Ramos (cell line): ENCODE measurements around the gene SCYGR5.
"Not testable (repeated sequence)": the region's sequence is repeated elsewhere in the genome, so short reads cannot be mapped to it uniquely, and the experiment has no call there.

Experiments used
- in situ Hi-C: fragments of 300-500 bp; cut with MboI; formaldehyde crosslinking; loops from one replicate; pipeline ENCODE4 v1.14.3; 2022; ENCODE audit warnings: low sequenced_read_pairs; ENCODE audit not compliant: unreplicated experiment

The SCYGR5 gene, protein sequence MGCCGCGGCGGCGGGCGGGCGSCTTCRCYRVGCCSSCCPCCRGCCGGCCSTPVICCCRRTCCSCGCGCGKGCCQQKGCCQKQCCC

DNA sequence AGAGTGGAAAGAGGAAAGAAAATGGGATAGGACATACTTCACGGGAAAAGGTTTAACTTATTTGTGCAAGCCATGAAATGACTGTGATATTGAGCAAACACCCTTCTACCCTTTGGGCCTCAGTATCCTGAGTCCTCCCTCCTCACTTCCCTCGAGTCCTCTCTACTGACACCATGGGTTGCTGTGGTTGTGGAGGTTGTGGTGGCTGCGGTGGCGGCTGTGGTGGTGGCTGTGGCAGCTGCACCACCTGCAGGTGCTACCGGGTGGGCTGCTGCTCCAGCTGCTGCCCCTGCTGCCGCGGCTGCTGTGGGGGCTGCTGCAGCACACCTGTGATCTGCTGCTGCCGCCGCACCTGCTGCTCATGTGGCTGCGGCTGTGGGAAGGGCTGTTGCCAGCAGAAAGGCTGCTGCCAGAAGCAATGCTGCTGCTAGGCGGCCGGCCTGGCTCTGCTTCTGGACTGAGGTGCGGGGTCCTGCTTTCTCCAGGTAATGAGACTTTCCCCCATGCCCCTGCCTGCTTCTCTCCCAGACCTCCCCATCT, at the start of gene SCYGR5:
Gene SCYGR5, plus strand, starts transcription at position 174 of the 540 bp plus-strand sequence. Its CDS starts 0 bp downstream, at position 174.
- in situ Hi-C loops = not testable (repeated sequence)

DNA sequence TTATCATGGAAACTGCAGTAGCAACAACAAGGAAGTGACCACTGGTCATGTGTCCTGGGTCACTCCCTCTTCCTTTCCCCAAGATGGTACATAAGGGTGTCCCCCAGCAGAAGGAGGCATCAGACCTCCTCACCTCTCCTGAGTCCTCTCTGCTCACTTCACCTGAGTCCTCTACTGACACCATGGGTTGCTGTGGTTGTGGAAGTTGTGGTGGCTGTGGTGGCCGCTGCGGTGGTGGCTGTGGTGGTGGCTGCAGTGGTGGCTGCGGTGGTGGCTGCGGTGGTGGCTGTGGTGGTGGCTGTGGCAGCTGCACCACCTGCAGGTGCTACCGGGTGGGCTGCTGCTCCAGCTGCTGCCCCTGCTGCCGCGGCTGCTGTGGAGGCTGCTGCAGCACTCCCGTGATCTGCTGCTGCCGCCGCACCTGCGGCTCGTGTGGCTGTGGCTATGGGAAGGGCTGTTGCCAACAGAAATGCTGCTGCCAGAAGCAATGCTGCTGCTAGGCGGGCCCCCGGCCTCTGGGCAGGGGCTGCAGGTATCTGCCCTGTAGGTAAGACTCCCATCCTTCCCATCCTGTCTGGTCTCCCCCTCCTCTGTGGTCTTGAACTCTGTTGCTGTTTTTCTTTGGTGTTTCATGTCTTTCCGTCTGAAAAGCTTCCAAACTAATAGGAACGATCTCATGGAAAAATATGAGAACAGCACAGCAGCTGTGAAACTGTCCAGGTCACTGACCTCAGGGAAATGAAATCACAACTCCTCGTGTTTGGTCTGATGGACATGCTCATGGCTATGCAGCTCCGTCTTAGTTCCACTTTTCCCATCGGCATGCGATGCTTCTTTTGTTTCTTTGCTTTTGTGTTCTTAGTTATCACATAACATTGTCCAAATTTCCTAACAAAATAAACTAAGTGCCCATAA, 49.0 kb upstream of the SCYGR5 start, which contains the start of gene SCYGR4:
Gene SCYGR4, plus strand, starts transcription at position 183 of the 915 bp plus-strand sequence. Its CDS starts 0 bp downstream, at position 183.
- in situ Hi-C loops = no loop called here

DNA sequence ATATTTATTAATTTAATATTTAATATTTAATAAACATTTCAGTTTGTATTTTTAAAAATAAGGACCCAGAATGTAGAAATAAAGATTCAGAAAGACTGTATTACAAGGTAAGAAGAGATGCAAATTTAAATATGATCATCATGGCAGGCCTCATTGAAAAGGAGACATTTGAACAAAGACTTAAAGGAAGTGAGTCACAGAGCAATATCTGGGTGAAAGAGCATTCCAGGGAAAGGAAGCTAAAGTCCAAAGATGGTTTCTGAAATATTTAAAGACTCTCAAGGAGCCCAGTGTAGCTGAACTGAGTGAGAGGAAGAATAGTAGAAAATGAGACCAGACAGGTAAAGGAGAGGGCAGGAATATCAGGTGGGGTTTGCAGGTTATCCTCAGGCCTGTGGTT, 43.4 kb upstream of the SCYGR5 start:
- in situ Hi-C loops = no loop called here

DNA sequence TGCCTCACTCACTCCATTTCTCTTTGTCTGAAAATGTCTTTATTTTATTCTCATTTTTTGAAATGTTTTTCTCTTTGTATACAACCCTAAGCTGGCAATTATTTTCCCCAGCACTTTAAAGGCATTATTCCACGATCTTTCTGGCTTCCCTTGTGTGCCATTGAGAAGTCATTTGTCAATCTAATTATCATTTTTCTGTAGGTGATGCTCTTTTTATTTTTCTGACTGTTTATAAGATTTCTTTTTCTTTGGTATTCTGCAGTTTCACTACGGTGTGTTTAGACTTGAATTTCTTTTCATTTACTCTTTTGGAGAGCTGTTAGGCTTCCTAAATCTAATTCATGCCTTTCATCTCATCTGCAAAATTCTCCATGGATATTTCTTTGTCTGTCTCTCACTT, 41.2 kb upstream of the SCYGR5 start:
- in situ Hi-C loops = no loop called here

DNA sequence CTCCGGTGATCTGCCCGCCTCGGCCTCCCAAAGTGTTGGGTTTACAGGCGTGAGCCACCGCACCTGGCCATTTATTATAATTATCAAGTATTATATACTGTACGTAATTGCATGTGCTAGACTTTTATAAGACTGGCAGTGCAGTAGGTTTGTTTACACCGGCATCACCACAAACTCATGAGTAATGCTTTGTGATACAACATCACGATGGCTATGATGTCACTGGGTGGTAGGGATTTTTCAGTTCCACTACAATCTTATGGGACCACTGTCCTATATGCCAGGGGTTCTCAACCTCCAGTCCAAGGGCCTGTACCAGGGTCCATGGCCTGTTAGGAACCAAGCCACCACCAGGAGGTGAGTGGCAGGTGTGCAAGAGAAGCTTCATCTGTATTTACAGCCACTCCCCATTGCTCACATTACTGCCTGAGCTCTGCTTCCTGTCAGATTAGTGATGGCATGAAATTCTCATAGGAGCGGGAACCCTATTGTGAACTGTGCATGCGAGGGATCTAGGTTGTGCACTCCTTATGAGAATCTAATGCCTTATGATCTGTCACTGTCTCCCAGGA, 39.9 kb upstream of the SCYGR5 start:
- in situ Hi-C loops = no loop called here

DNA sequence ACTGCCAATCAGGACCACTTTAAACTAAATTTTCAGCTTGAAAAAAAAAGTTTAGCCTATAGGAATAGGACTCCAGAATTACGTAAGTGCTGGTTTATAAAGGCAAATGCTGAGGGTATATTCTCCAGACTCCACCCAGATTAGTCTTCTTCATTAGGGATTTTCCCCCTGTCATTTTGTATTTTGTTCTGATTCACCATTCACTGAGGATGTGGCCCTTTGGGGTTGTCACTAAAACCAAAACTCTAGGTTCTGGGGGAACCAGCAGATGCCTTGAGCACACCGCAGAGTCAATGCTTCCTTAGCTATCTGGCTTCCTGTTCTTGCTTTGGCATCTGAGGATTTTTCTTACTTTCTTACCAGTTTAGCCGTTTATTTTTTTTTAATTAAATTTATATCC, 38.8 kb upstream of the SCYGR5 start:
- in situ Hi-C loops = no loop called here

DNA sequence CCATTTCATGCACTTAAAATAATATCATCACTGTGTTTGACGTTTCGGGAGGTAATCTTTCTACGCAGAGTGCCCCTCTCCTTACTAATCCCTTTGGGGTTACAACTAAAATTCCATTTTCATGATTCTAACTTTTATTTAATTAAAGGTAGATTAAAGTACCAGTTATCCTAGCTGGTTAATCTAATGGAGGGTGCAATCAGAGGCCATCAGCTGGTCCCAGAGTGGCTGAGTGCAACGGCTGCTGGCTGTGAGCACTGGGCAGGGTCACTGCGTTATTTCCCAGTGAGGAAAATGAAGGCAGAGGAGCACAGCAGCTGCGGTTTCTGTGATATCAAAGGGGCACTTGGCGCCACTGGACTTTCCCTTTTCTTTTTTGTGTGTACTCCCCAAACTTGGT, 37.2 kb upstream of the SCYGR5 start:
- in situ Hi-C loops = no loop called here

DNA sequence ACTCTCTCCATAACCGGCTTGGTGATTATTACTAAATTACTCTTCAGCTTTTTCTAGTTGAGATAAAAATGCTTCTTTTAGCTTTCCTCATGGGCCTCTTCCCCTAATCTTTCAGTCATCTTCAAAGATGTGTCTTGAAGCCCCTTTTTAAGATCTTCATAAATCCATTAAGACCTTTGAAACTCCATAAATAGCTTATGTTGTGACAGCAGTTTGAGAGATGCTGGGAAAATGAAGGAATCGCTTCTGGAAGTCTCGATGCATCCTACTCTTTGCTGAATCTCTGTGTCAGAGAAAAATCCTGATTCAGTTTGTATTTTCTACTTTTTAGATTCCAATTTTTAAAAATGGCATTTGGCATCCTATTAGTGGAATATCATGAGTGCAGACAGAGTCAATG, 36.3 kb upstream of the SCYGR5 start:
- in situ Hi-C loops = no loop called here

DNA sequence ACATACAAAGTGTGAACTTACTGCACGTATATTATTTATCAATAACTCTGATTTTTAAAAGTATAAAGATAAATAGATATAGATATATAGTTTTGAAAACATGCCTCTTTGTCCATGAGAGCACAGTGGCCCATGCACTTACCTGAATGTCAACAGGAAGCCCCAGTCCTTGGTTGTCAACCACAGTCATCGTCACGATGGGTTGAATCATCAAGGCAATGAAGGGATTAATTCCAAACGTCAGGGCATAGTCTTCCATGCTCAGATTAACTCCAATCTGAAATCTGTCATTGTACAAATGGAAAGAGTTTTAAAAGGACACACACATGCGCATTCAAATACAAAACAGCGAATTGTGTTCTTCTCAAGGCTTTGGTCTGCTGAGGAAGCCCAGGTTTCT, 33.8 kb upstream of the SCYGR5 start:
- in situ Hi-C loops = no loop called here

DNA sequence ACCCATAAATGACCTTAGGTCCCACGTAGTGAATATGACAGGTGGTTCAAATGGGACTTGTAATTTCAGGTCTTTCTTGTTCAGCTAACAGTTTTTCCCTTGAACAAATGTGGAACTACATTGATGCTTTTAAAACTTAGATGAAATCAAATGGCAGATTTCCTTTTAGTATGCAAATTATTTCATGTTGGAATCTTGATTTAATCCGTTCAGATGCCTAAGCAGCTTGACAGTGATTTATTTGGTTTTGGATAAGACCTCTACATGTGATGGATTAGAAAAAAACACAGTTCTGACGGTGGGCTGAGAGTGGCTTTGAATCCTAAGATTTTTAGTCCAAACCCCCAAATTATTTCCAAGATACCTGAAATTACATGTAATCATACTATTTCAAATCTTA, 32.4 kb upstream of the SCYGR5 start:
- in situ Hi-C loops = no loop called here

DNA sequence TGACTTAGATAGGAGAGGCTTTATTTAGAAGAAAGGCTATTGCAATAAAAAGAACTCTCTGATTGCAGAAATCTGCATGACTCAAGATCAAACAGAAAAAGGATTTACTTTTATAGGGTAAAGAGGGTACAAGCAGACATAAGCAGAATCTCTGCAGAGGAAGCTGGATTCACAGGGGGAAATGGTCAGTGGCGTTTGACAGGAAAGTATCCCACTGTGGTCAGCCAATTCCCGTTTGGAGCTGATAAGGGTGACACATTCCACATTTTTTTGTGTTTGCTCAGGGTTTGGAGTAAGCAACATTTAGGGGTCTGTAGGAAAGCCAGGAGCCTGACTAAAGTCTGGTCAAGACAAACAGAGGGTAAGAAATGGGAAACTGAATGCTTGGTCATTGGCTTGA, 23.9 kb upstream of the SCYGR5 start:
- in situ Hi-C loops = no loop called here

DNA sequence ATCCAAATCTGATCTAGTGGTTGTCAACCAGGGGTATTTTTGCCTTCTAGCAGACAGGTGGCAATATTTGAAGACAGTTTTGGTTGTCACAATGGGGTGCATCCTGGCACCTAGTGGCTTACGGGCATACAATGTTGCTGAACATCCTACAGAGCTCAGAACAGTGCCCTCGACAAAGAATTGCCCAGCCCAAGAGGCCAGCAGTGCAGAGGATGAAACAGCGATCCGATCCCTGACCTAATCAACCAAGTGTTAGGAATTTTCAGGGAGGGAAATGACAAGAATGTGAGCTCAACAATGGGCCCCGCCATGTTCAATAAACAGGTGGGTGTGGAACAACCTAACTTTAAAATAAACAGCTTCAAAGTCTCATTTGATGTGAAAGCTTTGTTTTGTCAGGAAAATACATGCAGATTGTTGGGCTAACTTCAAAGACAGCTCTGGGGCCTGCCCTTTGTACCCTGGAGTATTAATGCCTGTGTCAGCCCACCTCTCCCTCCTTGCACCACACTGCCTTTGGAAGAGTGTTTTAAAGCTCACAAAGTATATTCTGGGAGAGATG, 22.5 kb upstream of the SCYGR5 start:
- in situ Hi-C loops = no loop called here

DNA sequence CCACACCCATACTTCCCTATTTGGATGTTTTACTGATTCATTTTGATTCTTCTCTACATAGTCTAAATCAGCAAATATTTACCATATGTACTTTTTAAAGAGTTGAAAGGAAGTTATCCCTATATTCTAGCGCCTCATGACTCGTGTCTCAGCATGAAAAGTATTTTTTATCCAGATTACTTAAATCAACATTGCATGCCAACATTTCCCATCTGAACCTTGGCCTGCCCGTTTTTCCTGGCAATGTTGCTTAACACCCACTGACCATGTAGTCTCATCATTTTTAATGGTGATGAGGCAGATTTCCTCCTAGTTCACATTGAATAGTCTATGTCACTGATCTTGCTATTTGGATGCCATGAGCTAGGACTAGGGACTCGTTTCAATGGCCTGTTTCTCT, 13.2 kb upstream of the SCYGR5 start:
- in situ Hi-C loops = no loop called here

DNA sequence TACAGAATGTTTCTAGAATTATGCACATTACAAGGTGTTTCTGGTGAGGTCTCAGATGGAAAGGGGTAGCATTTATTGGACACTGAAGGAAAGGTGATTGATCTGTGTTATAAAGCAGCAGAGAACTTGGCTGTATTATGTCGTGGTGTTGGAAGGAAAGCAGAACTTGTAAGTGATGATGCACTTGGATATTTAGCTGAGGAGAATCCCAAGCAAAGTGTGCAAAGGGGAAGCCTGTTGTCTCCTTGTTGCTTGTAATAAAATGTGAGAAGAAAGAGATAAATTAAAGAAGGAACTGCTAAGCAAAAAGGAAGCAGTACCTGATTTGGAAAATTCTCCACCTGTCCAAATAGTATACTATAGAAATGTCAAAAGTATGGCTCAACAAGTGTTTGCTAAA, 12.2 kb upstream of the SCYGR5 start:
- in situ Hi-C loops = no loop called here

DNA sequence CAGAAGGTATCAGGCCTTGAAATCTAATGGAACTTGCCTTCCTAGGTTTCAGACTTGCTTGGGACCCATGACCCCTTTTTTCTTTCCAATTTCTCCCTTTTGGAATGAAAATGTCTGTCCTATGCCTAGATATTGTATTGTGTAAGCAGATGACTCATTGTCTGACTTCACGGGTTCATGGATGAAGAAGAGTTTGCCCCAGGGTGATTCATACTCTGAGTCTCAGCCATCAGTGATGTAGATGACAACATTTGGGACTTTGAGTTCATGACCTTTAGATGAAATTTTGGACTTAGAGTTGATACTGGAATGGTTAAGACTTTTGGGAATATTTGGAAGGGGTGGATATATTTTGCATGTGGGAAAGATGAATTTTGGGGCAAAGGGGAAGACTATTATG, 11.2 kb upstream of the SCYGR5 start:
- in situ Hi-C loops = no loop called here

DNA sequence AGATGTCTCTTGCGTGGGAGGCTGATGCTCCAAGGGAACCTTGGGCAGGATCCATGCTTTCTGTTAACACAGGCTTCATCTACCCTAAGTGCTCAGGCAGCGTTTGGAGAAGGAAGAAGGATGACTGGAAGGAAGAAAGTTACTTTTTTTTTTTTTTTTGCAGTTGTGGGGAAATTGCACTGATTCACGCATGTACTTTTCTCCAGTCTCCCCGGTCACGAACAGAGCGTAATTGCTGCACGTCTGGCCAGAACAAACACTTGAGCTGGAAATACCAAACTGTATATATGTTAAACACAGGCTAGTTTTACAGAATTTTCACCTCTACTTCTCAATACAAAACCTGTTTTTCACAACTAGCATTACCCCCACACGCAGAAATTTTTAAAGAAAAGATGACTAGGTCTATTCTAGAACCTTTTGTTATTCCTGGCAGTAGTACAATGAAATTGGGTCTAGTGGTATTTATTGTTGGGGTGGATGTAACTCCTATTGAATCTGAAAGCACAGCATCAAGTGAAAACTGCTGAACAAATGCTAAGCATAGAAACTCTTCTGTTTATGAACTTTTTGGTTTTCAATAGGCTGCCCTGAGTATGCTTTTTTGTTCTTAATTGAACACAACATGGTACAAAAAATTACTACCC, 9.3 kb upstream of the SCYGR5 start:
- in situ Hi-C loops = no loop called here

DNA sequence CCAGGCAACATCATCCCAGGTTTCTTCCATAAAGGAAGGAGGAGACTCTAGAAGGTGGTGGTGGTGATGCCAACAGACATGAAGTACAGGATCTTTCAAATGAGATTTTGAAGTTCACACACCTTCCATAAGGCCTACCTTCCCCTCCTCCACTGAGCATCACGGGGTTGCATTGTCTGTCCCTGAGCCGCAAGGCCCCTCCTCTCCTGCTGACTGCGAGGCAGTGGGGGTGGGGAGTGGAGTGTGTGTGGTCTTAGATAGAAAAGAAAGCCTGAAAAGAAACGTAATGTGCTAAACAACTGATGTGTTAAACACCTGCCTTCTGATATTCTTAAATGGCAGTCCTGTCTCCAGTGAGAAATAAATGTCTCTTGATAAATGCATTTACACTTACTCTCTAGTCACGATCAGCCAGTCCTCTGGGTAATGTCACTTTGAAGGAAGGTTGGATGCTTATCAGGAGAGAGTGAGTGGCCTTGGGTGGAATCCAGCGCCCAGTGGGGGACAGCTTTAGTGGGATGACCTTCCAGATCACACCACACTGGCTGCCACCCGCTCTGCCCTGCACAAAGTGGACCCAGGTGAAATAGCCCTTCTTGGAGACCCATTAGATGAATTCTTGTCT, 5.5 kb upstream of the SCYGR5 start:
- in situ Hi-C loops = no loop called here

DNA sequence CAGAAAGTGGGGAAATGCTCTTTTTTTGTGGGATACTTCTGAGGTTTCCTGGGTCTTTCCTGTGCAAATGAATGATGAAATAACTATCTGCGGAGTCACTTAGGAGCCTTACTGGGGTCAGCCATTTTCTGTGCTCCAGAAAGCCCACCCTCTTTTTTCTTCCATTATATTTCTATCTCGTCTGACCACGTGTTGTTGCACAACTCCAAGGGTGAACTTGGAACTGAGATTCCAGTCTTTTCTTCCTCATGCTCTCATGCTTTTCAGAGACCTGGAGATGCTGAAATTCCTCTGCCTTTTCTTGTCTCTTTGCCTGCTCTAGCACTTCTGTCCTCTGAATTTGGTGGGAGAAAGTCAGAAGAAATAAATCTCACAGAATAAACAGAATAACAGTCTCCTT, 4.8 kb upstream of the SCYGR5 start:
- in situ Hi-C loops = no loop called here

DNA sequence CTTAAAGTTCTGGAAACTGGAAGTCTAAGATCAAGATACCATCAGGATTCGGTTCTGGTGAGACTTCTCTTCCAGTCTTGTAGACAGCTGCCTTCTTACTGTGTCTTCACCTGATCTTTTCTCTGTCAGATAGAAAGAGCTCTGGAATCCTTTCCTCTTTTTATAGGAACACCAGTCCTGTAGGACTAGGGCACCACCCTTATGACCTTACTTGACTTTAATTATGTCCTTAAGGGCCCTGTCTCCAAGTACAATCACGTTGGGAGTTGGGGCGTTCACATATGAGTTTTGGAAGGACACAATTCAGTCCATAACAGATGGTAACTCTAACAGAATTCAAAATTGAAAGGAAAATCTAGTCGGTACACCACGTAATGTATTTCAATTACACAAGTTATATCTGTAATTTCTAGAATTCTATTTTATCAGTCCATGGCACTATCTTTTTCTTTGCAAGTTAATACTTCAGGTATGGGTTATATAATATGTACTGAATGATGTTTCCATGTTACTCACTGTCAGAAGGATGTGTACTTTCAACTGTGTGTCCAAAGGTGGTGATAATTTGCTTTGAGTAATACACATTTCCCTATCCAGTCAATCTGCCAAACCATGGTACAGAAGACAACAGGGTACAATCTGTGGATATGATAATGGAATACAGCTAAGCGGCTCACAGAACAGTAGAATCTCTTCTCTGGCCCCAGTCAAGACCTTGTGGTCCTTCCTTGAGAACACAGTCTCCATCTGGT, 1.2 kb upstream of the SCYGR5 start:
- in situ Hi-C loops = no loop called here
